CD4-positive, CD25-positive, alpha-beta regulatory T cell (primary cell): ENCODE results near the gene ATAD5. TPM values are rescaled to one million over a fixed set of nuclear protein-coding genes. Genes with fewer than 3 reads are reported as not detected.

ENCODE experiments used
- ATAC-seq, 2 donors: fragments of 150-1000 bp; cut with Tn5 transposase; one replicate each; pipeline ENCODE4 v1.10.0; 2021; ENCODE audit warnings: low read depth in 2 of 2, moderate number of reproducible peaks in 2 of 2, moderate library complexity in 1 of 2
- DNase-seq, 3 donors: peaks; one replicate each; pipeline versions ENCODE4 v3.0.0 to v3.0.0-alpha.2; 2012 to 2022; ENCODE audit warnings: mixed read lengths in 1 of 3
- H3K27ac ChIP-seq: one replicate; pipeline ENCODE4 v1.7.0; 2013; ENCODE audit warnings: mild to moderate bottlenecking, low read length; ENCODE audit not compliant: insufficient read depth, poor library complexity, severe bottlenecking
- H3K27me3 ChIP-seq: one replicate; pipeline ENCODE4 v1.7.0; 2013; ENCODE audit warnings: low read length; ENCODE audit not compliant: control insufficient read depth, insufficient read depth
- H3K36me3 ChIP-seq: one replicate; pipeline ENCODE4 v1.7.0; 2013; ENCODE audit warnings: mild to moderate bottlenecking, low read length, moderate library complexity; ENCODE audit not compliant: control insufficient read depth, insufficient read depth
- H3K4me1 ChIP-seq: 2 replicates; pipeline ENCODE4 v1.7.0; 2013; ENCODE audit warnings: mild to moderate bottlenecking, low read length; ENCODE audit not compliant: insufficient read depth, control insufficient read depth, poor library complexity, severe bottlenecking
- H3K4me3 ChIP-seq: one replicate; pipeline ENCODE4 v1.7.0; 2013; ENCODE audit warnings: low read depth, mild to moderate bottlenecking, low read length, moderate library complexity
- H3K9me3 ChIP-seq, 2 experiments: 1 replicate in 1 of 2; 2 replicates in 1 of 2; pipeline ENCODE4 v1.7.0; 2013; ENCODE audit warnings: low read length in 2 of 2, mild to moderate bottlenecking in 1 of 2, moderate library complexity in 1 of 2; ENCODE audit not compliant: control insufficient read depth in 2 of 2
- H3K27ac Mint-ChIP-seq, 3 donors: one replicate each; pipeline ENCODE4 v1.8.0; 2020 to 2022; ENCODE audit warnings: mild to moderate bottlenecking in 3 of 3, mixed read lengths in 3 of 3, moderate library complexity in 2 of 3
- H3K27me3 Mint-ChIP-seq: one replicate; pipeline ENCODE4 v1.8.0; 2022; ENCODE audit warnings: mild to moderate bottlenecking, mixed read lengths
- H3K36me3 Mint-ChIP-seq: one replicate; pipeline ENCODE4 v1.8.0; 2020; ENCODE audit warnings: mixed read lengths
- H3K4me1 Mint-ChIP-seq, 4 donors: one replicate each; pipeline ENCODE4 v1.8.0; 2020 to 2022; ENCODE audit warnings: mixed read lengths in 4 of 4, mild to moderate bottlenecking in 1 of 4
- H3K4me3 Mint-ChIP-seq, 4 donors: one replicate each; pipeline ENCODE4 v1.8.0; 2020 to 2022; ENCODE audit warnings: mild to moderate bottlenecking in 4 of 4, mixed read lengths in 4 of 4, moderate library complexity in 3 of 4
- H3K9me3 Mint-ChIP-seq, 7 donors: one replicate each; pipeline ENCODE4 v1.8.0; 2020 to 2022; ENCODE audit warnings: mixed read lengths in 7 of 7, mild to moderate bottlenecking in 3 of 7, moderate library complexity in 2 of 7
- polyA plus RNA-seq, 4 donors: library from polyadenylated mRNA; unstranded; fragments of 300-500 nt; fragmentation: Illumina TruSeq; gene quantifications; one replicate each; pipeline ENCODE4 v1.2.3, GENCODE V29; 2021
- total RNA-seq: library from RNA; stranded (reverse); gene quantifications from one replicate; pipeline ENCODE4 v1.2.3, GENCODE V29; 2022

Gene ATAD5
- total and polyA plus RNA-seq, 5 donors from 2014 or later: 0.72 to 5.7 (median 1.3) TPM

GRCh38 chr17:30920282-30920681 is 88.5 kb downstream of the ATAD5 start:
- Histone ChIP-seq H3K4me3 (no peak overlapping the region), H3K4me1 (peaks cover 15% of the 10 kb centered on the region), H3K36me3 (no peaks in the 10 kb centered on the region), H3K27ac (no peak overlapping the region), H3K9me3 (no peaks in the 10 kb centered on the region), H3K27me3 (peaks cover 17% of the 10 kb centered on the region)
- no peak overlapping the region for H3K4me3 Mint-ChIP-seq
- H3K27me3 Mint-ChIP-seq: peaks cover 69% of the 10 kb centered on the region
- no peak overlapping the region for H3K27ac Mint-ChIP-seq
- DNase-seq (no peak), ATAC-seq (no peak)
- H3K4me1 Mint-ChIP-seq: peaks cover 0 to 17% (median 10%) of the 10 kb centered on the region in 4 donors
- peaks cover 0 to 4% (median 0%) of the 10 kb centered on the region in 7 donors for H3K9me3 Mint-ChIP-seq
- H3K36me3 Mint-ChIP-seq: peaks cover 3% of the 10 kb centered on the region

GRCh38 chr17:30920683-30921543 is 89.1 kb downstream of the ATAD5 start:
- Mint-ChIP-seq H3K36me3 (peaks cover 3% of the 10 kb centered on the region), H3K4me3 (peak overlapping the region in 3 of 4 donors; percentile 15 to 72 (median 33)), H3K27ac (no peak overlapping the region), H3K27me3 (peaks cover 75% of the 10 kb centered on the region), H3K4me1 (peaks cover 0 to 17% (median 10%) of the 10 kb centered on the region in 4 donors), H3K9me3 (peaks cover 0 to 4% (median 0%) of the 10 kb centered on the region in 7 donors)
- Histone ChIP-seq H3K9me3 (no peaks in the 10 kb centered on the region), H3K27ac (no peak overlapping the region), H3K4me3 (no peak overlapping the region), H3K27me3 (peaks cover 17% of the 10 kb centered on the region), H3K36me3 (no peaks in the 10 kb centered on the region), H3K4me1 (peaks cover 15% of the 10 kb centered on the region)
- no peak for ATAC-seq
- no peak for DNase-seq

GRCh38 chr17:30921544-30922196 is 89.9 kb downstream of the ATAD5 start, which contains the start of gene ADAP2:
Gene ADAP2 (plus strand): TSS chr17:30921945. CDS start chr17:30922015, 70 bp downstream.
- peaks cover 17% of the 10 kb centered on the region for H3K27me3 ChIP-seq
- Mint-ChIP-seq H3K36me3 (peaks cover 3% of the 10 kb centered on the region), H3K27ac (peak within 1 kb of the TSS; percentile 26 to 62 (median 33)), H3K27me3 (peaks cover 82% of the 10 kb centered on the region), H3K4me3 (peak within 1 kb of the TSS; percentile 10 to 87 (median 46)), H3K4me1 (peaks cover 0 to 17% (median 10%) of the 10 kb centered on the region in 4 donors), H3K9me3 (peaks cover 0 to 4% (median 0%) of the 10 kb centered on the region in 7 donors)
- no peak for ATAC-seq
- no peaks in the 10 kb centered on the region for H3K9me3 ChIP-seq
- peaks cover 15% of the 10 kb centered on the region for H3K4me1 ChIP-seq
- H3K27ac ChIP-seq: no peak within 1 kb of the TSS
- DNase-seq: no peak
- no peak within 1 kb of the TSS for H3K4me3 ChIP-seq
- no peaks in the 10 kb centered on the region for H3K36me3 ChIP-seq

DNA sequence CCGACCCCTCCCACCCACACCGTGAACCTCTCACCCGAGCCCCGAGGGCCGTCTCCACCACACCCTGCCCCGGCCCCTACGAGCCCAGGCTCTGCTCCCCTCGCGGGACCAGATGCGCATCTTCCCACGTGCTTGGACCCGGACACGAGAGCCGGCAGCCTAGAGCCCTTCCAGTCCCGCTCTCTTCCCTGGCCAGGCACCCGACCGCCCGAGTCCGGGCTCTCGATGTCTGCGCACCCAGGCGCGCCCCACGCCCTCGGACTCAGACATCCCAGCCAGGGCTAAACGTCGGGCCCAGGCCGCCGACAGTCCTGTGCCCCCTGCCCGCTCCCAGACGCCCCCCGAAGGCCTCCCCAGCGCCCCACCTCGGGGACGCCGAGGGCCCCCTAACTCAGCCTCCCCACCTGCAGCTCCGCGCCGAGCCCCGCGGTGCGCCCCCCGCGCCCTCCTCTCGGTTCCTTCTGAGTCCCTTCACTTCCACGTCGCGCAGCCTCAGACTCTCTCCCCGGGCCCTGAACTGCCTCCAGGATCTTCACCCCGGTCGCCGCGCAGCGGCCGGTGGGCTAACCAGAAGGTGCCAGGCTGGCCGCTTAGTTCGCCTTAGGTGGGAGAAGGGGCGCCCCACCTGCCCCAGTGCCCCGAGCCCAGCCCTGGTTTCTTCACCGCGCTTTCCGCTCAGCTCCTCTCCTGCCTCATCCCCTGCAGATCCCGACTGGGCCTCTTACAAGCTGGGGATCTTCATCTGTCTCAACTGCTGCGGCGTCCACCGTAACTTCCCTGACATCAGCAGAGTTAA is 90.7 kb downstream of the ATAD5 start:
- Histone ChIP-seq H3K9me3 (no peaks in the 10 kb centered on the region), H3K4me3 (no peak overlapping the region)
- DNase-seq: no peak

GRCh38 chr17:30924341-30924740 is 92.6 kb downstream of the ATAD5 start:
- ATAC-seq (no peak), DNase-seq (no peak)
- H3K27me3 Mint-ChIP-seq: peaks cover 71% of the 10 kb centered on the region
- peaks cover 17% of the 10 kb centered on the region for H3K27me3 ChIP-seq
- H3K27ac ChIP-seq: no peak overlapping the region
- H3K36me3 Mint-ChIP-seq: peaks cover 3% of the 10 kb centered on the region
- peaks cover 15% of the 10 kb centered on the region for H3K4me1 ChIP-seq
- peaks cover 0 to 4% (median 0%) of the 10 kb centered on the region in 7 donors for H3K9me3 Mint-ChIP-seq
- no peak overlapping the region for H3K27ac Mint-ChIP-seq
- no peak overlapping the region for H3K4me3 ChIP-seq
- peaks cover 0 to 17% (median 10%) of the 10 kb centered on the region in 4 donors for H3K4me1 Mint-ChIP-seq
- no peaks in the 10 kb centered on the region for H3K36me3 ChIP-seq
- no peaks in the 10 kb centered on the region for H3K9me3 ChIP-seq
- peak overlapping the region in 1 of 4 donors; percentile 7 for H3K4me3 Mint-ChIP-seq

More for the DNA sequence above, 90.7 kb downstream of the ATAD5 start:
- peak overlapping the region in 3 of 4 donors; percentile 8 to 87 (median 76) for H3K4me3 Mint-ChIP-seq
- H3K4me1 ChIP-seq: peaks cover 15% of the 10 kb centered on the region
- no peaks in the 10 kb centered on the region for H3K36me3 ChIP-seq
- H3K36me3 Mint-ChIP-seq: peaks cover 3% of the 10 kb centered on the region
- no peak overlapping the region for H3K27ac ChIP-seq
- H3K27me3 Mint-ChIP-seq: peaks cover 81% of the 10 kb centered on the region
- ATAC-seq: peak in 1 of 2 donors; percentile 16
- H3K27me3 ChIP-seq: peaks cover 17% of the 10 kb centered on the region
- H3K27ac Mint-ChIP-seq: peak overlapping the region in 2 of 3 donors; percentile 33 to 62
- peaks cover 0 to 17% (median 10%) of the 10 kb centered on the region in 4 donors for H3K4me1 Mint-ChIP-seq
- peaks cover 0 to 4% (median 0%) of the 10 kb centered on the region in 7 donors for H3K9me3 Mint-ChIP-seq

DNA sequence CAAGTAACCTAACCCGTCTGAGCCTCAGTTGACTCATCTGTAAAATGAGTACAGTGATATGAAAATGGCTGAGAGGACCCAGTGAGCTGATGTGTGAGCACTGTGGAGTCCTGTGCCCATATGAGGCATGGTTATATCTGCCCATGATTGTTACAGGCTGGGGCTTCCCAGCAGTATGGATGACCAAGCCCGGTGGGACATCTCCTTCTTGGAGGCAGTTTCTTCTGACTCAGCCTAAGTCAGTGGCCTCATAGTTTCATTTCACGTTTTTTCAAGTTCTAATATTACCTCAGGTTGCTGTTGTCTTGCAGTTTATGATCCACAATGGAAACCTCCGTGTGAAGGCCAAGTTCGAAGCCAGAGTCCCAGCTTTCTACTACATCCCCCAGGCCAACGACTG is 94.8 kb downstream of the ATAD5 start:
- Mint-ChIP-seq H3K9me3 (peaks cover 0 to 1% (median 0%) of the 10 kb centered on the region in 7 donors), H3K27me3 (peaks cover 63% of the 10 kb centered on the region), H3K27ac (peak overlapping the region in 1 of 3 donors; percentile 7), H3K4me1 (peaks cover 0 to 9% (median 4%) of the 10 kb centered on the region in 4 donors), H3K4me3 (no peak overlapping the region), H3K36me3 (no peaks in the 10 kb centered on the region)
- no peak overlapping the region for H3K27ac ChIP-seq
- peaks cover 5% of the 10 kb centered on the region for H3K27me3 ChIP-seq
- H3K4me1 ChIP-seq: peaks cover 15% of the 10 kb centered on the region
- H3K4me3 ChIP-seq: no peak overlapping the region
- H3K36me3 ChIP-seq: no peaks in the 10 kb centered on the region
- no peaks in the 10 kb centered on the region for H3K9me3 ChIP-seq
- DNase-seq: no peak
- no peak for ATAC-seq

- no peaks in the 10 kb centered on the region for H3K9me3 ChIP-seq
- peaks cover 4% of the 10 kb centered on the region for H3K27me3 ChIP-seq
- H3K4me3 Mint-ChIP-seq: no peak overlapping the region
- DNase-seq (no peak), ATAC-seq (no peak)
- no peak overlapping the region for H3K27ac ChIP-seq
- peaks cover 0 to 4% (median 2%) of the 10 kb centered on the region in 4 donors for H3K4me1 Mint-ChIP-seq
- peaks cover 59% of the 10 kb centered on the region for H3K27me3 Mint-ChIP-seq
- H3K36me3 Mint-ChIP-seq: no peaks in the 10 kb centered on the region
- H3K4me3 ChIP-seq: no peak overlapping the region
- no peaks in the 10 kb centered on the region for H3K36me3 ChIP-seq
- H3K9me3 Mint-ChIP-seq: no peaks in the 10 kb centered on the region
- peaks cover 3% of the 10 kb centered on the region for H3K4me1 ChIP-seq
- H3K27ac Mint-ChIP-seq: no peak overlapping the region
These were observed 96.0 kb downstream of the ATAD5 start for GRCh38 chr17:30927756-30928155.
